Smooth muscle cell (in vitro differentiated cells): ENCODE results near the gene ECSCR. TPM values are rescaled to one million over a fixed set of nuclear protein-coding genes. Genes with fewer than 3 reads are reported as not detected.
"Not testable (repeated sequence)": the region's sequence is repeated elsewhere in the genome, so short reads cannot be mapped to it uniquely, and the experiment has no call there.

Experiments
- DNase-seq: peaks from one replicate; lab custom pipeline; 2025; ENCODE audit not compliant: unreplicated experiment; lab: John Stamatoyannopoulos, UW
- H2AFZ ChIP-seq: fragments of 200-600 bp; sonication (generic); 2 replicates; pipeline ENCODE4 v1.6.0; 2016; ENCODE audit warnings: antibody characterized with exemption, low read depth, mild to moderate bottlenecking
- H3F3A ChIP-seq: fragments of 200-600 bp; sonication (generic); 2 replicates; pipeline ENCODE4 v1.6.0; 2017; ENCODE audit warnings: antibody characterized with exemption, low read depth
- H3K27ac ChIP-seq: fragments of 200-600 bp; sonication (generic); 2 replicates; pipeline ENCODE4 v1.5.1; 2016; ENCODE audit warnings: low read depth, mild to moderate bottlenecking
- H3K27me3 ChIP-seq: fragments of 200-600 bp; sonication (generic); 2 replicates; pipeline ENCODE4 v1.6.1; 2016; ENCODE audit warnings: low read depth, mild to moderate bottlenecking
- H3K36me3 ChIP-seq: fragments of 200-600 bp; sonication (generic); 2 replicates; pipeline ENCODE4 v1.5.1; 2016; ENCODE audit warnings: low read depth
- H3K4me1 ChIP-seq: fragments of 200-600 bp; sonication (generic); 2 replicates; pipeline ENCODE4 v1.5.1; 2016; ENCODE audit warnings: low read depth
- H3K4me2 ChIP-seq: fragments of 200-600 bp; sonication (generic); 2 replicates; pipeline ENCODE4 v1.6.0; 2016; ENCODE audit warnings: mild to moderate bottlenecking
- H3K4me3 ChIP-seq: fragments of 200-600 bp; sonication (generic); 2 replicates; pipeline ENCODE4 v1.5.1; 2016; ENCODE audit warnings: mild to moderate bottlenecking
- H3K79me2 ChIP-seq: fragments of 200-600 bp; sonication (generic); 2 replicates; pipeline ENCODE4 v1.6.0; 2016; ENCODE audit warnings: low read depth, mild to moderate bottlenecking
- H3K9ac ChIP-seq: fragments of 200-600 bp; sonication (generic); 2 replicates; pipeline ENCODE4 v1.6.0; 2016; ENCODE audit warnings: low read depth
- H3K9me3 ChIP-seq: fragments of 200-600 bp; sonication (generic); replicated peaks from 2 replicates; pipeline ENCODE4 v1.5.1; 2016; ENCODE audit warnings: low read depth
- H4K20me1 ChIP-seq: fragments of 200-600 bp; sonication (generic); 2 replicates; pipeline ENCODE4 v1.6.0; 2016; ENCODE audit warnings: low read depth
- CTCF ChIP-seq: fragments of 200-600 bp; sonication (generic); IDR thresholded peaks from 2 replicates; pipeline ENCODE4 v1.5.1; 2017; ENCODE audit warnings: borderline replicate concordance, mild to moderate bottlenecking, antibody characterized with exemption; ENCODE audit not compliant: insufficient read depth, poor library complexity, severe bottlenecking
- WGBS: methylation state at CpG from one replicate; pipeline ENCODE4 v1.1.7; 2016; ENCODE audit warnings: low lambda C conversion rate; 5-methylcytosine and 5-hydroxymethylcytosine counted together
- polyA plus RNA-seq: library from polyadenylated mRNA; unstranded; fragments of >200 nt; fragmentation: Nextera tagmentation; extraction: Ambion mirVana; gene quantifications from 2 replicates; pipeline ENCODE4 v1.2.1, GENCODE V29; 2016
- total RNA-seq: library from RNA; depleted of rRNA; stranded (reverse); fragments of >200 nt; gene quantifications from 2 replicates; pipeline ENCODE4 v1.2.3, GENCODE V29; 2014

ECSCR gene
- total and polyA plus RNA-seq, 2 experiments from 2014 or later: 0.41 TPM; not detected in 1

- H3K4me1 ChIP-seq: no peaks in the 10 kb centered on the region
- no peak overlapping the region for H3K27ac ChIP-seq
- H4K20me1 ChIP-seq: no peaks in the 10 kb centered on the region
- H3K9me3 ChIP-seq: no peaks in the 10 kb centered on the region
- H3F3A ChIP-seq: no peaks in the 10 kb centered on the region
- no peak for DNase-seq
- H3K79me2 ChIP-seq: no peaks in the 10 kb centered on the region
- H3K4me2 ChIP-seq: no peak overlapping the region
- H3K4me3 ChIP-seq: no peak overlapping the region
- H3K36me3 ChIP-seq: no peaks in the 10 kb centered on the region
- H2AFZ ChIP-seq: no peak overlapping the region
- H3K9ac ChIP-seq: no peak overlapping the region
- 86% methylated on average over 3 of the region's 3 CpGs for WGBS
- H3K27me3 ChIP-seq: no peaks in the 10 kb centered on the region
- TF ChIP-seq CTCF: no peak
Observed at GRCh38 chr5:139488260-139488659, 25.7 kb upstream of the ECSCR start.

- H3K4me1 ChIP-seq: no peaks in the 10 kb centered on the region
- no peak overlapping the region for H2AFZ ChIP-seq
- no peaks in the 10 kb centered on the region for H3K79me2 ChIP-seq
- H3K9ac ChIP-seq: no peak overlapping the region
- no peaks in the 10 kb centered on the region for H3K27me3 ChIP-seq
- H3K4me3 ChIP-seq: no peak overlapping the region
- H3F3A ChIP-seq: no peaks in the 10 kb centered on the region
- no peak for TF ChIP-seq CTCF
- DNase-seq: no peak
- no peaks in the 10 kb centered on the region for H3K9me3 ChIP-seq
- no peaks in the 10 kb centered on the region for H3K36me3 ChIP-seq
- H3K27ac ChIP-seq: no peak overlapping the region
- H4K20me1 ChIP-seq: no peaks in the 10 kb centered on the region
- 64% methylated on average over 7 of the region's 7 CpGs for WGBS
- no peak overlapping the region for H3K4me2 ChIP-seq
Observed at GRCh38 chr5:139486201-139486600, 23.7 kb upstream of the ECSCR start.

- H3K9me3 ChIP-seq, H4K20me1 ChIP-seq, H3K79me2 ChIP-seq, H3K4me3 ChIP-seq, H3K4me1 ChIP-seq, DNase-seq, H3K4me2 ChIP-seq, H3K27me3 ChIP-seq, H3F3A ChIP-seq, H3K9ac ChIP-seq, H3K36me3 ChIP-seq: not testable (repeated sequence)
- WGBS: 83% methylated on average over 6 of the region's 6 CpGs
- Histone ChIP-seq H2AFZ (peak overlapping the region; percentile 38), H3K27ac (peak overlapping the region; percentile 68)
Observed at GRCh38 chr5:139482890-139483208, 20.3 kb upstream of the ECSCR start.

- Histone ChIP-seq H3F3A (no peaks in the 10 kb centered on the region), H3K36me3 (no peaks in the 10 kb centered on the region), H3K9ac (peak within 1 kb of the TSS; percentile 40), H3K27ac (peak within 1 kb of the TSS; percentile 68), H3K4me1 (no peaks in the 10 kb centered on the region), H2AFZ (peak within 1 kb of the TSS; percentile 38), H3K4me2 (peak within 1 kb of the TSS; percentile 65), H3K4me3 (peak within 1 kb of the TSS; percentile 19), H3K9me3 (no peaks in the 10 kb centered on the region), H4K20me1 (no peaks in the 10 kb centered on the region), H3K27me3 (no peaks in the 10 kb centered on the region), H3K79me2 (no peaks in the 10 kb centered on the region)
- WGBS: 64% methylated on average over 19 of the region's 19 CpGs
- no peak for TF ChIP-seq CTCF
- DNase-seq: no peak
Observed at GRCh38 chr5:139482050-139482889, 19.7 kb upstream of the ECSCR start, which contains the start of gene STING1. Gene STING1, minus strand, starts transcription at chr5:139482758. Its CDS starts 1,054 bp downstream, at chr5:139481704.
